IMR-90 (cell line): ENCODE measurements around the gene PSENEN. TPM values are rescaled to one million over a fixed set of nuclear protein-coding genes. Genes with fewer than 3 reads are reported as not detected.

Experiments used
- ATAC-seq: fragments of 200-7000 bp; cut with Tn5 transposase; 2 replicates; pipeline ENCODE4 v1.9.1; 2020; ENCODE audit warnings: low read depth, mild to moderate bottlenecking, moderate library complexity
- BruUV-seq: library from RNA; stranded (reverse); fragments of 400-500 nt; replicated peaks from 2 replicates; lab custom pipeline; 2021; lab: Mats Ljungman, UMichigan
- CTCF ChIA-PET: fragments of 300-600 bp; formaldehyde crosslinking; extraction: SDS; loops from one replicate; lab custom pipeline; 2021; ENCODE audit warnings: antibody characterized with exemption; lab: Yijun Ruan, JAX
- POLR2A ChIA-PET: fragments of 300-600 bp; sonication (Branson Sonifier 250); formaldehyde crosslinking; loops from one replicate; lab custom pipeline; 2022; ENCODE audit warnings: antibody characterized with exemption; ENCODE audit not compliant: unreplicated experiment; lab: Charles Lee
- DNase-seq: peaks from one replicate; pipeline ENCODE4 v3.0.0; 2013
- H2AFZ ChIP-seq: replicated peaks from 2 replicates; pipeline ENCODE3; 2013; ENCODE audit warnings: low read length, mild to moderate bottlenecking; ENCODE audit not compliant: poor library complexity
- H2AK5ac ChIP-seq: 2 replicates; pipeline ENCODE4 v1.6.1; 2013; ENCODE audit warnings: low read depth, low read length, inconsistent platforms
- H2AK9ac ChIP-seq: replicated peaks from 2 replicates; pipeline ENCODE3; 2013; ENCODE audit warnings: mild to moderate bottlenecking, low read depth, low read length, moderate library complexity; ENCODE audit not compliant: poor library complexity
- H2BK120ac ChIP-seq: 2 replicates; pipeline ENCODE4 v1.6.1; 2013; ENCODE audit warnings: low read depth, low read length, inconsistent platforms
- H2BK15ac ChIP-seq: 3 replicates; pipeline ENCODE4 v1.6.1; 2013; ENCODE audit warnings: low read depth, low read length, inconsistent platforms
- H2BK20ac ChIP-seq: 2 replicates; pipeline ENCODE4 v1.6.1; 2013; ENCODE audit warnings: low read depth, mild to moderate bottlenecking, inconsistent platforms, low read length, moderate library complexity
- H2BK5ac ChIP-seq: 2 replicates; pipeline ENCODE4 v1.6.1; 2013; ENCODE audit warnings: mild to moderate bottlenecking, low read depth, low read length, inconsistent platforms; ENCODE audit not compliant: poor library complexity, severe bottlenecking
- H3K14ac ChIP-seq: replicated peaks from 2 replicates; pipeline ENCODE4 v1.6.1; 2013; ENCODE audit warnings: low read depth, low read length, inconsistent platforms
- H3K18ac ChIP-seq: 2 replicates; pipeline ENCODE4 v1.6.1; 2013; ENCODE audit warnings: low read depth, low read length, control low read depth
- H3K23ac ChIP-seq: 2 replicates; pipeline ENCODE4 v1.6.1; 2013; ENCODE audit warnings: low read depth, low read length, inconsistent platforms
- H3K27ac ChIP-seq: 2 replicates; pipeline ENCODE4 v1.5.1; 2013; ENCODE audit warnings: mild to moderate bottlenecking, control low read depth, low read length; ENCODE audit not compliant: insufficient read depth
- H3K27me3 ChIP-seq: 2 replicates; pipeline ENCODE4 v1.6.1; 2013; ENCODE audit warnings: low read length; ENCODE audit not compliant: control insufficient read depth, insufficient read depth
- H3K36me3 ChIP-seq: 2 replicates; pipeline ENCODE4 v1.6.1; 2013; ENCODE audit warnings: low read length, mixed read lengths; ENCODE audit not compliant: control insufficient read depth, insufficient read depth
- H3K4ac ChIP-seq: 2 replicates; pipeline ENCODE4 v1.6.1; 2013; ENCODE audit warnings: low read depth, low read length, inconsistent platforms
- H3K4me1 ChIP-seq: 2 replicates; pipeline ENCODE4 v1.6.1; 2013; ENCODE audit warnings: low read length, mixed read lengths; ENCODE audit not compliant: control insufficient read depth, insufficient read depth
- H3K4me2 ChIP-seq: 2 replicates; pipeline ENCODE4 v1.6.1; 2013; ENCODE audit warnings: low read depth, mild to moderate bottlenecking, control low read depth, low read length, moderate library complexity
- H3K4me3 ChIP-seq: 2 replicates; pipeline ENCODE4 v1.5.1; 2013; ENCODE audit warnings: low read depth, mild to moderate bottlenecking, control low read depth, low read length, moderate library complexity; ENCODE audit not compliant: insufficient read depth
- H3K56ac ChIP-seq: 2 replicates; pipeline ENCODE4 v1.6.1; 2013; ENCODE audit warnings: low read length, inconsistent platforms; ENCODE audit not compliant: insufficient read depth; ENCODE audit errors: extremely low read depth
- H3K79me1 ChIP-seq, 2 experiments: 2 replicates each; pipeline ENCODE4 v1.6.1; 2013; ENCODE audit warnings: low read length in 2 of 2, inconsistent platforms in 1 of 2, low read depth in 1 of 2
- H3K9ac ChIP-seq: 2 replicates; pipeline ENCODE4 v1.6.1; 2013; ENCODE audit warnings: low read depth, low read length, control low read depth
- H3K9me1 ChIP-seq: 2 replicates; pipeline ENCODE4 v1.6.1; 2013; ENCODE audit warnings: low read length, inconsistent platforms; ENCODE audit not compliant: insufficient read depth
- H3K9me3 ChIP-seq: 2 replicates; pipeline ENCODE4 v1.6.1; 2013; ENCODE audit warnings: low read length; ENCODE audit not compliant: control insufficient read depth, insufficient read depth
- H4K20me1 ChIP-seq: 2 replicates; pipeline ENCODE4 v1.6.1; 2013; ENCODE audit warnings: low read length, inconsistent platforms; ENCODE audit not compliant: insufficient read depth
- H4K5ac ChIP-seq: 2 replicates; pipeline ENCODE4 v1.6.1; 2013; ENCODE audit warnings: mild to moderate bottlenecking, low read depth, low read length, control low read depth
- H4K8ac ChIP-seq, 2 experiments: 2 replicates each; pipeline ENCODE4 v1.6.1; 2013; ENCODE audit warnings: low read depth in 2 of 2, low read length in 2 of 2, control low read depth in 1 of 2, inconsistent platforms in 1 of 2
- H4K91ac ChIP-seq: 2 replicates; pipeline ENCODE4 v1.6.1; 2013; ENCODE audit warnings: low read depth, low read length, inconsistent platforms; ENCODE audit not compliant: insufficient read depth
- BHLHE40 ChIP-seq: fragments of 150-350 bp; IDR thresholded peaks from 2 replicates; pipeline ENCODE4 v1.6.1; 2016; ENCODE audit warnings: mild to moderate bottlenecking, low read depth, low read length
- CEBPB ChIP-seq: IDR thresholded peaks from 2 replicates; pipeline ENCODE4 v1.6.1; 2012; ENCODE audit warnings: low read depth, low read length, improper control_type of control experiment
- CHD1 ChIP-seq: IDR thresholded peaks from 2 replicates; pipeline ENCODE4 v1.6.1; 2012; ENCODE audit warnings: low read depth, low read length, improper control_type of control experiment
- FOS ChIP-seq: fragments of 150-350 bp; IDR thresholded peaks from 2 replicates; pipeline ENCODE4 v1.6.1; 2016; ENCODE audit warnings: low read depth, low read length
- MAFK ChIP-seq: IDR thresholded peaks from 2 replicates; pipeline ENCODE4 v1.6.1; 2012; ENCODE audit warnings: low read depth, low read length, improper control_type of control experiment
- MAZ ChIP-seq: IDR thresholded peaks from 2 replicates; pipeline ENCODE4 v1.6.1; 2012; ENCODE audit warnings: low read depth, mild to moderate bottlenecking, low read length, improper control_type of control experiment, moderate library complexity, borderline replicate concordance
- MXI1 ChIP-seq: IDR thresholded peaks from 2 replicates; pipeline ENCODE4 v1.6.1; 2012; ENCODE audit warnings: low read depth, mild to moderate bottlenecking, low read length, moderate library complexity, borderline replicate concordance
- NFE2L2 ChIP-seq: fragments of 150-350 bp; IDR thresholded peaks from 2 replicates; pipeline ENCODE4 v1.6.1; 2016; ENCODE audit warnings: low read depth, mild to moderate bottlenecking, low read length
- POLR2A ChIP-seq: IDR thresholded peaks from 2 replicates; pipeline ENCODE4 v1.6.1; 2012; ENCODE audit warnings: mild to moderate bottlenecking, low read depth, low read length
- RAD21 ChIP-seq: IDR thresholded peaks from 2 replicates; pipeline ENCODE4 v1.6.1; 2012; ENCODE audit warnings: low read length, improper control_type of control experiment
- RCOR1 ChIP-seq: IDR thresholded peaks from 2 replicates; pipeline ENCODE4 v1.6.1; 2012; ENCODE audit warnings: mild to moderate bottlenecking, low read length, improper control_type of control experiment; ENCODE audit not compliant: insufficient replicate concordance
- RFX5 ChIP-seq: IDR thresholded peaks from 2 replicates; pipeline ENCODE4 v1.8.0; 2012; ENCODE audit warnings: low read depth, mild to moderate bottlenecking, low read length, moderate library complexity
- SMC3 ChIP-seq: fragments of 150-350 bp; IDR thresholded peaks from 2 replicates; pipeline ENCODE4 v1.6.1; 2016; ENCODE audit warnings: low read depth, mild to moderate bottlenecking, antibody characterized with exemption, low read length, moderate library complexity
- WGBS, 2 experiments: methylation state at CpG; one replicate each; pipeline versions ENCODE4 v1.1.5 to v1.1.7; 2013; ENCODE audit warnings: missing lambda C conversion rate in 2 of 2; ENCODE audit not compliant: insufficient read length in 1 of 2; ENCODE audit errors: extremely low coverage in 2 of 2; 5-methylcytosine and 5-hydroxymethylcytosine counted together
- dilution Hi-C: fragments of 300-500 bp; cut with HindIII; formaldehyde crosslinking; loops from one replicate; pipeline ENCODE4 v1.14.3; 2018; ENCODE audit warnings: low sequenced_read_pairs; ENCODE audit not compliant: unreplicated experiment
- in situ Hi-C: fragments of 300-500 bp; cut with MboI; formaldehyde crosslinking; loops from 3 replicates; pipeline ENCODE4 v1.14.3; 2019; ENCODE audit warnings: low sequenced_read_pairs, inconsistent platforms, mixed read lengths
- intact Hi-C: fragments of 100-400 bp; cut with micrococcal nuclease; formaldehyde crosslinking; loops from 2 replicates; pipeline ENCODE4 v1.10.0; 2022
- polyA plus RNA-seq, 3 experiments: library from polyadenylated mRNA; depleted of rRNA; stranded (reverse); fragments of >200 nt; gene quantifications; 2 replicates each; pipeline ENCODE4 v1.2.3, GENCODE V29; 2012; ENCODE audit warnings: low replicate concordance in 1 of 3
- total RNA-seq: library from RNA; depleted of rRNA; stranded (reverse); fragments of >200 nt; gene quantifications from 2 replicates; pipeline ENCODE4 v1.2.3, GENCODE V29; 2012
- TF ChIP-seq, protein P1 (sequence below): conservative IDR thresholded peaks from 2 replicates; pipeline ENCODE4 v1.5.1; 2012; ENCODE audit warnings: mild to moderate bottlenecking, low read depth, low read length, improper control_type of control experiment
- TF ChIP-seq, protein P2 (sequence below): fragments of 150-350 bp; IDR thresholded peaks from 2 replicates; pipeline ENCODE4 v1.6.1; 2017; ENCODE audit warnings: mild to moderate bottlenecking, antibody characterized with exemption, low read length, low read depth
- TF ChIP-seq, protein P3 (sequence below): fragments of 150-350 bp; IDR thresholded peaks from 2 replicates; pipeline ENCODE4 v1.6.1; 2016; ENCODE audit warnings: low read depth, mild to moderate bottlenecking, low read length, moderate library complexity, borderline replicate concordance

Gene PSENEN
- total and polyA plus RNA-seq, 2 of the 4 experiments (the other 2 are of a cell fraction): 9.0 to 47.0 TPM

DNA sequence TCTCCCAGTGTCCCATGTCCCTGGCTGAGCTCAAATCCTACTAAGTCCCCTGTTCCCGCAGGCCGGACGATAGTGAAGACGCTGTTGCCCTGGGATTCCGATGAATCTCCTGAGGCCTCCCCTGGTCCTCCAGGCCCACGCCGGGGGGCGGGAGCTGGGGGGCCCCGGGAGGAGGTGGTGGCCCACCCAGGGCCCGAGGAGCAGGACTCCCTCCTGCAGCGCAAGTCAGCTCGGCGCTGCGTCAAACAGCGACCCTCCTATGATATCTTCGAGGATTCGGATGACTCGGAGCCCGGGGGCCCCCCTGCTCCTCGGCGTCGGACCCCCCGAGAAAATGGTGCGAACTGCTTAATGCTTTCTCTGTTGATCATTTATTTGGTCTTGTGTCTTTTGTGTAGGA lies 21.8 kb upstream of the PSENEN start:
- Histone ChIP-seq H3K4me3 (no peak overlapping the region), H3K9me1 (no peaks in the 10 kb centered on the region; the same call in 1 of the 2 replicates), H2BK15ac (no peak overlapping the region), H2BK5ac (no peak overlapping the region), H2AK9ac (no peak overlapping the region), H2BK120ac (no peak overlapping the region), H3K4me1 (peaks cover 6% of the 10 kb centered on the region), H4K91ac (no peak overlapping the region), H4K5ac (no peak overlapping the region), H3K4me2 (no peak overlapping the region), H2AK5ac (no peak overlapping the region), H3K79me1 (peaks cover 16 to 44% of the 10 kb centered on the region in 2 experiments; a peak in 3 of 4 replicates), H3K9ac (no peak overlapping the region), H3K27me3 (no peaks in the 10 kb centered on the region), H3K27ac (no peak overlapping the region), H2AFZ (no peak overlapping the region), H3K14ac (no peak overlapping the region), H3K36me3 (peaks cover 76% of the 10 kb centered on the region), H4K8ac (no peak overlapping the region), H2BK20ac (no peak overlapping the region), H3K56ac (no peak overlapping the region), H3K18ac (no peak overlapping the region), H4K20me1 (peaks cover 26% of the 10 kb centered on the region), H3K23ac (no peak overlapping the region), H3K9me3 (no peaks in the 10 kb centered on the region), H3K4ac (no peak overlapping the region)
- POLR2A ChIA-PET: interaction anchor here (0.6 kb wide), 1 partner anchor 17 kb away, joined by 3 read pairs; no protein-coding TSS in a partner anchor
- dilution Hi-C loops (no loop called here), in situ Hi-C loops (no loop called here), intact Hi-C loops (no loop called here)
- ATAC-seq: no peak
- no TSS peak for BruUV-seq
- CTCF ChIA-PET: no interaction called here
- 98% methylated on average over 19 of the region's 24 CpGs; no CpG with 5 or more reads in 1 of the 2 experiments for WGBS, 2 experiments
- DNase-seq: no peak
- no peak for TF ChIP-seq CHD1
- no peak for TF ChIP-seq RCOR1
- TF ChIP-seq POLR2A: no peak
- no peak for TF ChIP-seq MAFK
- TF ChIP-seq CEBPB: no peak
- TF ChIP-seq MAZ: no peak
- TF ChIP-seq, protein P1, sequence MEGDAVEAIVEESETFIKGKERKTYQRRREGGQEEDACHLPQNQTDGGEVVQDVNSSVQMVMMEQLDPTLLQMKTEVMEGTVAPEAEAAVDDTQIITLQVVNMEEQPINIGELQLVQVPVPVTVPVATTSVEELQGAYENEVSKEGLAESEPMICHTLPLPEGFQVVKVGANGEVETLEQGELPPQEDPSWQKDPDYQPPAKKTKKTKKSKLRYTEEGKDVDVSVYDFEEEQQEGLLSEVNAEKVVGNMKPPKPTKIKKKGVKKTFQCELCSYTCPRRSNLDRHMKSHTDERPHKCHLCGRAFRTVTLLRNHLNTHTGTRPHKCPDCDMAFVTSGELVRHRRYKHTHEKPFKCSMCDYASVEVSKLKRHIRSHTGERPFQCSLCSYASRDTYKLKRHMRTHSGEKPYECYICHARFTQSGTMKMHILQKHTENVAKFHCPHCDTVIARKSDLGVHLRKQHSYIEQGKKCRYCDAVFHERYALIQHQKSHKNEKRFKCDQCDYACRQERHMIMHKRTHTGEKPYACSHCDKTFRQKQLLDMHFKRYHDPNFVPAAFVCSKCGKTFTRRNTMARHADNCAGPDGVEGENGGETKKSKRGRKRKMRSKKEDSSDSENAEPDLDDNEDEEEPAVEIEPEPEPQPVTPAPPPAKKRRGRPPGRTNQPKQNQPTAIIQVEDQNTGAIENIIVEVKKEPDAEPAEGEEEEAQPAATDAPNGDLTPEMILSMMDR: no peak
- TF ChIP-seq SMC3: no peak
- TF ChIP-seq RAD21: no peak
- no peak for TF ChIP-seq RFX5
- TF ChIP-seq NFE2L2: no peak
- no peak for TF ChIP-seq FOS
- TF ChIP-seq, protein P2, sequence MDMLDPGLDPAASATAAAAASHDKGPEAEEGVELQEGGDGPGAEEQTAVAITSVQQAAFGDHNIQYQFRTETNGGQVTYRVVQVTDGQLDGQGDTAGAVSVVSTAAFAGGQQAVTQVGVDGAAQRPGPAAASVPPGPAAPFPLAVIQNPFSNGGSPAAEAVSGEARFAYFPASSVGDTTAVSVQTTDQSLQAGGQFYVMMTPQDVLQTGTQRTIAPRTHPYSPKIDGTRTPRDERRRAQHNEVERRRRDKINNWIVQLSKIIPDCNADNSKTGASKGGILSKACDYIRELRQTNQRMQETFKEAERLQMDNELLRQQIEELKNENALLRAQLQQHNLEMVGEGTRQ: no peak
- TF ChIP-seq, protein P3, sequence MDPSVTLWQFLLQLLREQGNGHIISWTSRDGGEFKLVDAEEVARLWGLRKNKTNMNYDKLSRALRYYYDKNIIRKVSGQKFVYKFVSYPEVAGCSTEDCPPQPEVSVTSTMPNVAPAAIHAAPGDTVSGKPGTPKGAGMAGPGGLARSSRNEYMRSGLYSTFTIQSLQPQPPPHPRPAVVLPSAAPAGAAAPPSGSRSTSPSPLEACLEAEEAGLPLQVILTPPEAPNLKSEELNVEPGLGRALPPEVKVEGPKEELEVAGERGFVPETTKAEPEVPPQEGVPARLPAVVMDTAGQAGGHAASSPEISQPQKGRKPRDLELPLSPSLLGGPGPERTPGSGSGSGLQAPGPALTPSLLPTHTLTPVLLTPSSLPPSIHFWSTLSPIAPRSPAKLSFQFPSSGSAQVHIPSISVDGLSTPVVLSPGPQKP: no peak
- TF ChIP-seq BHLHE40: no peak
- no peak for TF ChIP-seq MXI1
